NCI-H510A (cell line): ENCODE data around the gene ALKBH2.

Experiments
- DNase-seq: peaks from one replicate; lab custom pipeline; 2025; lab: John Stamatoyannopoulos, UW

The ALKBH2 gene

GRCh38 chr12:109113661-109114321, 20.5 kb upstream of the ALKBH2 start:
- no peak for DNase-seq

DNA sequence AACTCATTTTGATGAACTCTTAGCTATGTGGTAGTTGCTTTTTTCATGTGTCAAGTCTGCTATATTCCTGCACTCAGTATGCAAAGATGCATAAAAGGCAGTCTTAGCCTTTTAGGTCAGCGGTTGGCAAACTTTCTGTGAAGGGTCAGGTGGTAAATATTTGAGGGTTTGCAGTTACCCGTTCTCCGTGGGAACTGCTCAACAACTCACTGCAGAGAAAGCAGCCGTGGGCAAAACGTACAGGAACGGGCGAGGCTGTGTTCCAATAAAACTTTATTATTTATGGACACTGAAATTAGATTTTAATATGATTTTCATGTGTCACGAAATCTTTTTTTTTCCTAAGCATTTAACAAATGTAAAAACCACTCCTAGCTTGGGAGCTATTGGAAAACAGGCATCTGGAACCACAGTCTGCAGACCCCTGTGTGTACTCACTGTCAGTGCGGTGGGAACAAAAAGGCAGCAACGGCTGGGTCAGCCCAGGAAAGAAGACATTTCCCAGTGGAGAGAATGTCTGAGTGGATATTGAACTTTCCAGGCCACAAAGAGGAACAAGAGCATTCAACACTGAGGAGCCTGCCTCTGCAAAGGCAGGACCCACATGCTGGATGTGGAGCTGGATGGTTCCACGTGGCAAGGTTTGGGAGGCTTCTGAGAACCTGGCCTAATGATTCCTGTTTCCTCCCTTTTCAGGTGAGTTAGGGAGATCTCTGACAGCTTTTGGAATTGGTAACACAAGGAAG, 19.6 kb upstream of the ALKBH2 start:
- DNase-seq = no peak

DNA sequence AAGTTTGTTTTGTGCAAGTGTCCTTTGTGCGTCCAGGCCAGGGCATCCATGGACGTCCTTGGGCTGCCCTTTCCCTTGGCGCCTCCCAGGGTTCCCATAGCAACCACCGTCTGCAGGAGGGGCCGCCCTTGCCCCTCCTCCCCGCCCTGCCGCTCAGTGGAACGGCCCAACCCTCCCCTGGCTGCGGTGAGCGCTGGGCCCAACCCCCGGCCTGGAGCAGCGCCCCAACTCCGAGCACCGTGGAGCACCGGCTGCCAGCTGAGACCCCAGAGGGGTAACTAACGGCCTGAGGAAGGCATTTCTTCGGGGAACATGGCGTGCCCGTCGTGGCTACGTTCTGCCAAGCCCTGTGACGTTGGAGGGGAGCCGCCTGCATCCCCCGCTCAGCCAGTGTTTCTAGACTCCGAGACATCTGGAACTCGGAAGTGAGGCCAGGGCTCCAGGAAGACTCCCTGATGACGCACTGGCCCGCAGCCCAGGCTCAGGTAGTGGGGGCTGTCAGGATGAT, 17.8 kb upstream of the ALKBH2 start:
- DNase-seq = peak; percentile 75

- no peak for DNase-seq
These were observed 16.6 kb upstream of the ALKBH2 start for GRCh38 chr12:109109746-109110350.

DNA sequence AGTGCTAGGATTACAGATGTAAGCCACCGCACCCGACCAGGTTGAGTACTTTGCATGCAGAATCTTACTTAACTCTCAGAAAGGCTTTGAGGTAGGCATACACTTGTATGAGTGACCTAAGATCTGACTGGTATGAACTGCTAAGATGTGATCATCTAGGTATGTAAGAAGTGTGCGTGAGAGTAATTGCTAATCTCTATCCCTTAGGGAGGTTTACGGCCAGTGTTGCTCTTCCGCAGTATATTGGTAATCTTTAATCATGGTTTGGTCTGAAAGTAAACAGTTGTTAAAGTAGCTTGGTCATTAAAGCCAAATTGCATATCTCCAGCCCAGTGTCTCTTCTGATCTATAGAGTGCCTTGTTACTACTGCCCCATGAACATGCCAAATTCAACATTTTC, 11.9 kb upstream of the ALKBH2 start:
- DNase-seq = no peak

DNA sequence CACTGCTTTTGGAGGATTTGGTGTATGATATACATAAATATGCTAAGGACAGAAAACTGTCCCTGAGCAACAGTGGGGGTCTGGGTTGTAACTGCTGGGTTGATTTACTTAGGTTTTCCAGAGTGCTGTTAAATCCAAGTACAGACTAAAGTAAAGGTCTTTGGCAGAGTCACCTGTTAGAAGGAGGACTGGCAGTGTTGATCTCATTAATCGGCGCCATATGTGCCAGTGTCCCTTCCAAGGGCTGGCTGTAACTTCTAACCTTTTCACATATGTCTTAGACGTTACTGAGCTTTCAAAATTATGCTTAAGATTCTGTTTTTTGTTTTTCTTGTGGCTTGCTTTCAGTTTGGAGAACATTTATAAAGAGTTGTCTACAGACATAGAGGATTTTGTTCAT, 9.2 kb upstream of the ALKBH2 start:
- no peak for DNase-seq

GRCh38 chr12:109100741-109101140, 7.5 kb upstream of the ALKBH2 start:
- DNase-seq = no peak

GRCh38 chr12:109099431-109100020, 6.3 kb upstream of the ALKBH2 start:
- DNase-seq = no peak

DNA sequence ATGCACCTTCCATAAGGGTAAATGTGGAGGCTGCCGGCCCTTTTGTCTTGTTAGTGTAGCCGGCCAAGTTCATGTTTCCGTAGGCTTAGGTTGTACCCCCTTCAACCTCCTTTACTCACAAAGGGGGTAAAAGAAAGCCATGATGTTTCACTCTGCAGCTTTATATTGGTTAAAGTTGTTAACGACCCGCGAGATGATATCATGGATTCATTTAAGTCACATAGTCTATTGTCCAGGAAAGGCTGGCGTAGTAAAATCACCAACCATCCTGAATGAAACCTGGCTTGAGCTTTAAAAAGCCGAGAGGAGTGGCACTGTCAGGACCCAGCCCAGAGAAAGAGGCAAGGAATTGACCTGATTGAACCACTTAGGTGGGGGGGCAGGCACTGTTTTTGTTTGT, 5.4 kb upstream of the ALKBH2 start:
- DNase-seq = no peak

GRCh38 chr12:109098183-109098604, 4.9 kb upstream of the ALKBH2 start:
- no peak for DNase-seq

DNA sequence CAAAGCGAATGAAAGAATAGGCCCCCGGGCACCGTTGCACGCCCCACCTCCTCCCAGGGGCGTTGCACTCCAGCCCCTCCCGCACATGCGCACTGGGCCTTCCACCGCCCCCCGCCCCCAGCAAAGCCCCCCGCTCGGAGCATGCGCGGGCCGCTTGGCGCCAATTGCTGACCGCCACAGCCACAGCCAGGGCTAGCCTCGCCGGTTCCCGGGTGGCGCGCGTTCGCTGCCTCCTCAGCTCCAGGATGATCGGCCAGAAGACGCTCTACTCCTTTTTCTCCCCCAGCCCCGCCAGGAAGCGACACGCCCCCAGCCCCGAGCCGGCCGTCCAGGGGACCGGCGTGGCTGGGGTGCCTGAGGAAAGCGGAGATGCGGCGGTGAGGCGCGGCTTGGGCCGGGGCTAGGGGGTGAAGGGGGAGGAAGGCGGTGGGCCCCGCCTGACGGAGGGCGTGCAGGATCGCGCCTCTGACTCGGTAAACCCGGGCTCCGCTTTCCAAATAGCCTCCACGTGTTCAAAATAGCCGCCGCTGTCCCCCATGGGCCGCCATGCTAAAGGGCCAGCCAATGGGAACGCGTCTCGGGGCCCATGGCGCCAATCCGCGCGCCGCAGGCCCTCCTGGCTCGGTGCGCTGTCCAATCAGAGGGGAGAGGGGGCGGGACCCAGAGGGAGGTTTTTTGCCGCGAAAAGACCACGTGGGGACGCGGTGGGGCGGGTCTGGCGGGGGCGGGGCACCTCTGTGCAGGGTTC, 4.3 kb upstream of the ALKBH2 start, which contains the start of gene UNG:
Gene UNG, plus strand, starts transcription at position 163 of the 748 bp plus-strand sequence. Its CDS starts 83 bp downstream, at position 246.
- DNase-seq = peak; percentile 94

DNA sequence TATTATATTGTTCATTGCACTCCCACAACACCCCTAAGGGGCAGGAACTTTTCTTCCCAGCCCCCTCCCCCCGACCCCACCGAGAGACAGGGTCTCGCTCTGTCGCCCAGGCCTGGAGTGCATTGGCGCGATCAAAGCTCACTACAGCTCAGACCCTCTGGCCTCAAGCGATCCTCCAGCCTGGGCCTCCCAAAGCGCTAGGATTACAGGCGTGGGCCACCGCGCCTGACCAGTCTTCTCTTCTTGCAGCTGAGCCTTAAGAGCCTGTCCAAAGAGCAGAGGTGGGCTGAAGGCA, 3.8 kb upstream of the ALKBH2 start:
- no peak for DNase-seq

GRCh38 chr12:109092497-109093021, 713 bp downstream of the ALKBH2 start:
- no peak for DNase-seq

DNA sequence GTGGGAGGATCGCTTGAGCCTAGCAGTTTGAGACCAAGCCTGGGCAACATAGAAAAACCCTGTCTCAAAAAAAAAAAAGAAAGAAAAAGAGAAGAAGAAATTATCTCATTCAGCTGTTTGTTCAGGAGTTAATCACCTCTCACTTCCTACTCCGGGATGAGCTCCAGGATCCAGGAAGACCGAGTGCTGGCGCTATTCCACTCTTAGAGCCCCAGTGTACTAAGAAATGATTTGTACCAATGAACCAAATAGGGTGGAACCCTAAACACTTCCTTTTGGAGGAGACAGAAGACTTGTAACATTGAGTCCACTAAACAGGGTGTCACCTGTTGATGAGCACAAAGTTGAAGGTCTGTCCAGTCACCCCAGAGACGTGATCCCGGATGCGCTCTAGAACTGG, 3.6 kb downstream of the ALKBH2 start:
- no peak for DNase-seq

- DNase-seq = no peak
These were observed 4.5 kb downstream of the ALKBH2 start for GRCh38 chr12:109088818-109089217.

GRCh38 chr12:109087250-109087649, 6.0 kb downstream of the ALKBH2 start:
- no peak for DNase-seq

GRCh38 chr12:109085590-109085989, 7.7 kb downstream of the ALKBH2 start:
- no peak for DNase-seq

GRCh38 chr12:109084425-109084824, 8.8 kb downstream of the ALKBH2 start:
- no peak for DNase-seq

DNA sequence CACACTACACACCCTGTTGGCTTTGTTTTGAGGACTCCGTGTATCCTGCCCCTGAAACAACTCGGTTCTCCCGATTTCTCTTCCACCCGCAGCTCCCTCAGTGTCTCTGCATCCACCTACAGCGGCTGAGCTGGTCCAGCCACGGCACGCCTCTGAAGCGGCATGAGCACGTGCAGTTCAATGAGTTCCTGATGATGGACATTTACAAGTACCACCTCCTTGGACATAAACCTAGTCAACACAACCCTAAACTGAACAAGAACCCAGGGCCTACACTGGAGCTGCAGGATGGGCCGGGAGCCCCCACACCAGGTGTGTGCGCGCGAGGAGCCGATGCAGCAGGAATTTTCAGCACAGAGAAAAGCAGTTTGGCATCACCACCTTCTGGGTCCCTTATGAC, 10.5 kb downstream of the ALKBH2 start:
- DNase-seq = no peak

GRCh38 chr12:109074866-109075265, 18.4 kb downstream of the ALKBH2 start:
- no peak for DNase-seq

- DNase-seq = no peak
These were observed 23.7 kb downstream of the ALKBH2 start for GRCh38 chr12:109069307-109070271.
